Measurements from ENCODE around the gene HOXD10. TPM values are rescaled to one million over a fixed set of nuclear protein-coding genes. Genes with fewer than 3 reads are reported as not detected.
A peak's percentile ranks its signal among the peaks of the same experiment; 100 is the strongest.

The HOXD10 gene
- total RNA-seq, 1 donor from 2014 or later = 7.8 TPM

GRCh38 chr2:176095421-176095820 is 21.2 kb upstream of the HOXD10 start:
- DNase-seq (ENCODE audit: low read depth in 2 of 2) = no peak

DNA sequence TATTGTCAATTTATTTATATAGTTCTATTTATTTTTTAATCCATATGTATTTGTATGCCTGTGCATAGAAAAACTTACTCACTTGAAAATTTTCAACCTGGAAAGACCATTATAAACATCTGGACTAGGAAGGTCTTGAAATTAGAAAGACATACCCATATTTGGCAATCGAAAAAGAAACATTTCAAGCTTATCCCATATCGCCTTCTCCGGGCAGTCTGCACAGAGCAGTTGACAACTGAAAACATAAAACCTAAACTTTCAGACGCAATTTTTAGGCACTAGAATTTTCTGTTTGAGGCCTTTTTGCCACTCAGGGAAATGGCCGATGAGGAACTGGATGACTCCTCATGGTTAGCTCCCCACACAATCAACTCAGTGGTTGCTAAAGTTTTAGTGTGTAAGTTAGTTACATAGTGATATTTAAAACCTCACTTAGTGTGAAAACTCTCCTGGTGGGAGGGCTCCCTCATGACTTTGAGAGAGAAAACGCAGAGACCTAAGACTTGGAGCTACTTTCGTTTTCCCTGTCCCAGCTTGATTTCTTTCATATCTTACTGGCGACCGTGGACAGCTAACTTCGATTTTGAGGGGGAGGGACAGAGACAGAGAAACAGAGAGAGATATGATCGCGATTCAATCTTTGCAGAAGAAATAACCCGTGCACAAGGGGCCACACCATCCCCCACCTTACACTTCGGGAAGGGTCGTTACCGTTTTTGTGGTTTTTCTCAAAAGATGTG is 20.2 kb upstream of the HOXD10 start:
- DNase-seq (ENCODE audit: low read depth in 2 of 2) = no peak

GRCh38 chr2:176096986-176097819 is 19.4 kb upstream of the HOXD10 start:
- peak in 1 of 2 donors; percentile 70 for DNase-seq (ENCODE audit: low read depth in 2 of 2)

DNA sequence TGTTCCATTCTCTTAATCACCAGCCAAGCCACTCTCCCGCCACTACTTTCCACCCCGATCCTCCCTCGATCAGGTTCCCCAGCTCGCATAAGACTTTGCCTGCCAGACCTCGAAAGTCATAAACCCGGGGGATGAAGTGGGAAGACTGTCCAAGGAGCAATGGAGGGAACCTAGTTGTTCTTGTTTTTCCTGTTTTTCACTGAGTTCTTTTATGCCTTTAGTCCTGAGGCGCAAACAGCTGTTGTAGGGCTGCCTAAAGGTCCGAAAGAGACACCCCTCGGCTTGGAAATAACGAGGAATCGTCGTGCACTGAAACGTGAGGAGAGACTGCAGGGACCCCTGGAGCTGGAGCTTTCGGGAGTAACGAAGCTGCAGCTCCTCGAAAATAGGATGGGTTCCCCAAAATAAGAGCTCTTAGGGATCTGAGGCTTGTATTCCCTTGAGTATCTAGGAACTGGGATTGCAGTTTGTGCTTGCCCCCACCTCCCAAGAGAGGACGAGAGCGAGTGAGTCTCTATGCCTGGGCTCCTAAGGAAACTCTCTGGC is 18.7 kb upstream of the HOXD10 start:
- no peak for DNase-seq (ENCODE audit: low read depth in 2 of 2)

DNA sequence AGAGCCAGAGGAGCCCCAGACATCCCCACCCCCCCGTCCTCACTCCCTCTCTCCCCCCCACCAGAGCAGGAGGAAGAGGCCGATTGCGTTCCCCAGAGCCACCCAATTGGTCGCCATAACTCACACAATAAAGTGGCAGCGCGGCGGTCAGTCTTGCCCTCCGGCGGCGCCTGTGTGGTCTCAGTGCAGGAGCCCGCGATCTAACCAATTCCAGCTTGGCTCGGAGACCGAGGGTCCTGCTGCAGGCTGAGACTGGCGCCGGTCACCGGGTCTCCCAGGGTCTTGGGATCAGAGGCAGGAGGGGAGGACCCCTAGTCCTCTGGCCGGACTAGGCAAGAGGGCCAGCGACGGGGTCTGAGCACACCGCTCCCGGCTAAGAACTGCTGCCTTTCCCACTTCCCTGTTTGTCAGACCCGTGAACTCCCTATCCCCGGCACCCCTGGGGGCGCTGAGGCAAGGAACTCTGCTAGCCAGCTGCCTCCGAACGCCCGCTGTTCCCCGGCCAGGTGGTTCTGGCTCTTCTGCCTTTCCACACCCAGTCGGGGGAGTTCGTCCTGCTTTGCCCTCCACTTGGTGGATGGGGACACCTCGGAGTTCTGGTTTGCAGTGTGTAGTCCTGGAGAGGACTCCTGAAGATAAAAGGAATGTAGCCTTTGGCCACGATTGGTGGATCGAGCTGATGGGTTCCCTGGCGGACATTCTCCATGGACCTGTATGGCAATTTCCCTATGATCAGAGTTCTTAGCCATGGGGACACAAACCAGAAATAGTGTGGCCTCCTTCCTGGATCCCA is 18.0 kb upstream of the HOXD10 start:
- DNase-seq (ENCODE audit: low read depth in 2 of 2) = no peak

GRCh38 chr2:176099159-176099727 is 17.3 kb upstream of the HOXD10 start:
- no peak for DNase-seq (ENCODE audit: low read depth in 2 of 2)

- no peak for DNase-seq (ENCODE audit: low read depth in 2 of 2)
Observed at GRCh38 chr2:176099728-176100546, 16.6 kb upstream of the HOXD10 start, which contains the start of gene HOXD12. TSS of gene HOXD12 (plus strand) at chr2:176099795. CDS start at chr2:176099802, 7 bp downstream.

GRCh38 chr2:176100547-176101140 is 15.9 kb upstream of the HOXD10 start:
- no peak for DNase-seq (ENCODE audit: low read depth in 2 of 2)

DNA sequence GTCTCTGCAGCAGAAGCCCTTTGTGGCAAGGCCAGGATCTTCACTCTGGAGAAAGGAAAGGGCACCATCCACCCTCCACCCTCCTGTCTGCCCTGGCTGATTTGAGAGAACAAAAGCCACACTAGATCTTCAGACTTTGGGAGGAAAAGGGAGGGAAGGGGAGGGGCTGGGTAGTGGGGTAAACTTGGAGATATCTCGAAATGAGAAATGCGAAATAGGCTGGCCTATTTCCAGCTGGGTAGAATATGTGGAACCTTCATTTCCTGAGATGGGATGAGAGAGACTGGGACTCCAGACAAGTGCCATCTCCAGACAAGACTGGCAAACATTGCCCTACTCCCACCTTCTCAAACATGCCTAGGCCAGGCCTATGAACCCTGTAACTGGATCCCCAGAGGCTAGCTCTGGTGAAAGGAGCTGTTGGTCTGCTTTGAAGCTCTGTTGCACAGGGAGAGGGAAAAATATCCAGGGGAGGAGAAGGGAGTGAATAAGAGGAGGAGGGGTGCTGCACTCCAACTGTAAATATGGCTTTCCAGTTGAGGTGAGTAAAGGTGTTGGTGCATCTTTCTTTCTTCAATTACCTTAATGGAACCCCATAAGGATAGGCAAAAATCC is 15.3 kb upstream of the HOXD10 start:
- DNase-seq (ENCODE audit: low read depth in 2 of 2) = no peak

DNA sequence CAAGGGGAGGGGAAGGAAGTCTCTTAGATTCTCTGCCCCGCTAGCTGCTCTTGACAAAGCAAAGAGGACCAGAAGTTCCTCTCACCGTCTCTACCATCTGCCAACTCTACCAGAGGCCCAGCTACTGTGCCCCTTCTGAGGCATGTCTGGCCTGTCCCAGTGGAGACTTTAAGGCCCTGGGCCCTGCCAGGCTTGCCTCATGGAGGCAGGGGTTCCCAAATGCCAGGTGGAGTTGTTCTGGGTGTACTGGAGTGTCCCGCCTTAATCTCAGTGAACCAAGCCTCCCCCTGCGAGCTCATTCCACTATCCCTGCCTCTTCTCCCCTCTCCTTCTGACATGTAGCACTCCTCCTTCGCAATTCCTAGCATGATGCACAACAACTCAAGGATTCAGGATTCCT is 14.7 kb upstream of the HOXD10 start:
- DNase-seq (ENCODE audit: low read depth in 2 of 2) = no peak

DNA sequence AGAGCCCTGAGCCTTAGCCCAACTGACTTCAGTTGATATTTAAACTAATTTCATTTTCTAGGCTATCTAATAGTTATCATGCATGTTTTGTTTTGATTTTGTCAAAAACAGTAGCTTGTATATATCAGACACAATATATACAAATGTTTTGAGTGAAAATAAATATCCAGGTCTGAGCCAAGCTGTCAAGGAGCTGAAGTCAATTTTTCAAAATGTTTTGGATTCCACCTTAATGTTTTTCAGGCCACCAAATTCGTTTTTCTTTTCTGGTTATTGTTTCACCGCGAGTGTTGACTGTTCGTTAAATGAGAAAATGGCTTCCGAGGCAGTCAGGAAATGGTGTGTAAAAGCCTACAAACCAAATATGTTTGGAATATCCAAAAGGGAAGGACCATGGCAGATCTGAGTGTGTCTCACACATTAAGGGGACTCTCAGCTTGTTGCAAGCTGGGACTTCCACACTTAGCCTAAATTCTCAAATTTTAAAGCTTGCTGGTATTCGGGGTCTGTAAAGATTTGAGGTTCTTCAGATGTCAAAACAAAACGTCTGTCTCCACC is 14.2 kb upstream of the HOXD10 start:
- DNase-seq (ENCODE audit: low read depth in 2 of 2) = no peak

DNA sequence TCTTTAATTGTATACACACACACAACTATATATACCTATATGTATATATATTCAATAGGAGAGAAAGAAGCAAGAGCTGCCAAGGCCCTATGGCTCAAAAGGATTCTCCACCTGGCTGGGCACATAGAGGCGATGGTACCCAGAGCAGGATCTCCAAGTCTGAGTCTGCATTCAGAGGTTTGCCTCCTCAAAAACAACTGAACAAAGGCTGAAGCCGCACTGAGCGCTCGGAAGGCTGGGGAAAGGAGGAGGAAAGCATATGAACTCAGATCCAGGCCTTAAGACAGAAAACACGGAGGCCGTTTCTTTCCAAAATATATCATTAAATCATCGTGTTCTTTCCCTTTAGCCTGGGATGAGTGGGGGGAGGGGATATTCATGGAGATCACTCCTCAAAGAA is 13.4 kb upstream of the HOXD10 start:
- DNase-seq (ENCODE audit: low read depth in 2 of 2) = no peak

GRCh38 chr2:176103742-176104315 is 12.7 kb upstream of the HOXD10 start:
- DNase-seq (ENCODE audit: low read depth in 2 of 2) = no peak

- DNase-seq (ENCODE audit: low read depth in 2 of 2) = no peak
Observed at GRCh38 chr2:176104316-176105077, 12.1 kb upstream of the HOXD10 start.

GRCh38 chr2:176105078-176105729 is 11.4 kb upstream of the HOXD10 start:
- no peak for DNase-seq (ENCODE audit: low read depth in 2 of 2)

DNA sequence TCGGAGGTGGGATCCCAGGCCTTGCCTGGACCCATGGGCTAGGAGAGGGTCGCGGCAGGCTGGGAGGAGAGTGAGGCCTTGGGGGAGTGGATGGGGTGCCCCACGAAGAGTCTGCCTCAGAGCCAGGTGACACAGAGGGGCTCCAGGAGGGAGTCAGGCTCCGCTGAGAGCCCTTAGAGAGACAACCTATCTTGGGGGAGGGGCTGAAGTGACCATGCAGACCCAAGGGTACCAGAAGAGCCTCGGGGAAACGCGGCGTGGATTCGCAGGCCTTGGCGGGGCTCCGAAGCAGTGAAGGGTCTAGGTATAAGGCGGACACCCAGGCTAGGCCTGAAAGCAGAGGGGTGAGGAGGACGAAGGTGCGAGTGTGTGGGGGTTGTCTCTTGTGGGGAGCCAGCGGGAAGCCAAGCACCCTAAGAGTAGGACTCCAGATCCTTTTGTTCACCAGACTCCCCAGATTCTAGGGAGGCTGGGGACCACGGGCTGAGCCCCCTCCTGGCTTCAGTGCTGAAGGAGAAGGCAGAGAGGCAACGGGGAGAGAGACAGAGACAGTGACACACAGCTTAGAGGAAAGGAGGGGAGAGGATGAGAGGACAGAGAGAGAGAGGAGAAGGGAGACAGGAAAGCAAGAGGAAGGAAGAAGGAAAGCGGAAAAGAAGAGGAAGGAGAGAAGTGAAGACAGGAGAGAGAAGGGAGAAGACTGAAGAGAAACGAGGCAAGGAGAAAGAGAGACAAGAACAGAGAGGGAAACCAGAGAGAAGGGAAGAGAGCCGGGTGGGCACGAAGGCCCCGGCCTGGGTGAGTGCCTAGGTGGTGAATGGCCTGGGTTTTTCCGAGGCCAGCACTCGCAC is 10.6 kb upstream of the HOXD10 start:
- DNase-seq (ENCODE audit: low read depth in 2 of 2) = no peak
